NCI-H2171 treated with DMSO at 0.1 percent for 48 hours (cell line): ENCODE results near the gene CXCR5.

Source experiments
- DNase-seq: peaks from one replicate; lab custom pipeline; 2025; lab: John Stamatoyannopoulos, UW

Gene CXCR5

DNA sequence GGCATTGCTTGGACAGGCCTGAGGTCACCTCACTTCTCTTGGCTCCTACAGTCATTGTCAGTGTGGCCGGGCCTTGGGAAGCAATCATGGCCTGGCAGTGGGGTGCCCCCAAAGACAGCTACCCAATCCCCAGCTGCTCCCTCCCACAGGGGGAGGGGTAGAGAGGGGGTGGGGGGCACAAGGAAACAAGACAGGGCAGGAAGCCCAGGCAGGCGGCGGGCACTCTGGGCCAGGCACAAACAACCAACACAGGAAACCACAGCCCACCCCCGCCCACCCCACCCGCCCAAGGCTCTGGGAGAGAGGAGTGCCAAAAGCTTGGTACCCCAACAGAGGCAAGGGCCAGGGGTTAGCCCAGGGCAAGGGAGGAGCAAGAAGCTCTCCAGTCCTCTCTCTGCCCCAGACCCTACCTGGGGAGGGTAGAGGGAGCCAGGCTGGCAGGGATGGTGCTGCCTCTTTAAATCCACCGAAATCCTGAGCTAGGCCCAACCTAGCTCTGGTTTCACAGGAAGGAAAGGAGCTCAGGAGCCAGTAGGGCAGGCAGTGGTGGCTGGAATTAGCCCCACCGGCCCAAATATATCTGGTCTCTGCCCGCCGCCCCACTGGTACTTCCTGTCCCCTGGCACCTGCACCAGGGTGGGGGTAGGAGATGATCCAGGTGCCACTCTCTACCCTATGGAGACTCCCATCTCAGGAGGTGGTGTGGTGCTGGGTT is 29.9 kb downstream of the CXCR5 start:
- no peak for DNase-seq

DNA sequence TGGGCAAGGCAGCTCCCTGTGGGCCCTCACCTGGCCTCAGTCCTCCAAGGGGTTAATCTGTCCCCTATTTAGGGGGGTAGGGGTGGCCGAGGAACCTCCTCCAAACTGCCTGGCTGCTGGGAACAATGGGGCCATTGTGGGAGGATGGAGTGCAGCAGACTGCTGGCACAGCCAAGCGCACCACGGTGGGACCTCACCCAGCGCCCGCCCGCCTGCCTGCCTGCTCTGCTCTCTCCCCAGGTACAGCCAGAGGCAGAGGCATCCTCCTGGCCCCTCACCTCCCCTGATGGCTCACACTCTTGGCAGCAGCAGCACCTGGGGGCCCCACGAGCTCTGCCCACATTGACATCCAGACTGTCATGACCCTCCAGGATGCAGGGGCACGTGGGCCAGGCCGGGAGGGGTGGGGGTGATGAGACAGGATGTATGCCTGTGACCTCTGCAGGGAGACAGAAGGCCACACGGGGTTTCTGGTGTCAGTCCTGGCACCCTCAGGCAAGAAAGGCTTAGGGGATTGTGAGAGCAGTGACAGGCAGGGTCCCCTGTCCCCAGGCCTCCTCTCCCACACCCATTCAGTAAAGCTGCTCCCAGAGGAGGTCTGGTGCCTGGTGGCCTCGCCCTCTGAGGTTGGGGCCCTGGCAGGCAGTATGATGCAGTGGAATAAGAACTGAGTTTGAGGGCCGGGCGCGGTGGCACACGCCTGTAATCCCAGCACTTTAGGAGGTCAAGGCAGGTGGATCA is 30.7 kb downstream of the CXCR5 start:
- DNase-seq: no peak

DNA sequence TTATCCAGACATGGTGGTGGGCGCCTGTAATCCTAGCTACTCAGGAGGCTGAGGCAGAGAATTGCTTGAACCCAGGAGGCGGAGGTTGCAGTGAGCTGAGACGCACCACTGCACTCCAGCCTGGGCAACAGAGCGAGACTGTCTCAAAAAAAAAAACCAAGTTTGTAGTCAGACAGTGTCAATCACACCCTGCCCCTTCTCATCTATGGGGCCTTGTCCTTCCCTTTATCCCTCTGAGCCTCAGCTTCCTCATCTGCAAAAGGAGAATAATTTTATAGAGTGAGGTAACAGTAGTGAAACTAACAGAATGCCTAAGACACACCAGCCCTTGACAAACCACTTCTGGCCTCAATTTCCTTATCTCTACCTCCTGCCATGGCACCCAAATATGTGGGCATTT is 31.3 kb downstream of the CXCR5 start:
- DNase-seq: no peak

DNA sequence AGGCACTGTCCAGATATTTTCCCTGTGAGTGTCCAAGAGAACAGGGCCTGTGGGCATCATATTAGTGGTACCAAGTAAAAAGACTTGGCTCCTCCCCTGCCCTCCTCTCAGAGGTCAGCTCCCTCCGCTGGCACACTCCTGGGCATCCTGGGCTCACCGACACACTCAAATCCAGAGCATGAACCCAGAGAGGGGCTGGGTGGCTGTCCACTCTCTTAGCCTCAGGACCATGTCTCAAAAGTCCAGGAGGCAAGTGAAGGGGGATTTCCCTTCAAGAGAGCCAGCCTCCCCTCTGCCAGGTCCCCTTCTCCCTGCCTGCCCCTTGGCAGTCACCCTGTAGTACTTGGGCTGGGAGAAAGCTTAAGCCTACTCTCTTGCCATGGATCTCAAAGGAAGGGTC is 31.7 kb downstream of the CXCR5 start:
- no peak for DNase-seq

DNA sequence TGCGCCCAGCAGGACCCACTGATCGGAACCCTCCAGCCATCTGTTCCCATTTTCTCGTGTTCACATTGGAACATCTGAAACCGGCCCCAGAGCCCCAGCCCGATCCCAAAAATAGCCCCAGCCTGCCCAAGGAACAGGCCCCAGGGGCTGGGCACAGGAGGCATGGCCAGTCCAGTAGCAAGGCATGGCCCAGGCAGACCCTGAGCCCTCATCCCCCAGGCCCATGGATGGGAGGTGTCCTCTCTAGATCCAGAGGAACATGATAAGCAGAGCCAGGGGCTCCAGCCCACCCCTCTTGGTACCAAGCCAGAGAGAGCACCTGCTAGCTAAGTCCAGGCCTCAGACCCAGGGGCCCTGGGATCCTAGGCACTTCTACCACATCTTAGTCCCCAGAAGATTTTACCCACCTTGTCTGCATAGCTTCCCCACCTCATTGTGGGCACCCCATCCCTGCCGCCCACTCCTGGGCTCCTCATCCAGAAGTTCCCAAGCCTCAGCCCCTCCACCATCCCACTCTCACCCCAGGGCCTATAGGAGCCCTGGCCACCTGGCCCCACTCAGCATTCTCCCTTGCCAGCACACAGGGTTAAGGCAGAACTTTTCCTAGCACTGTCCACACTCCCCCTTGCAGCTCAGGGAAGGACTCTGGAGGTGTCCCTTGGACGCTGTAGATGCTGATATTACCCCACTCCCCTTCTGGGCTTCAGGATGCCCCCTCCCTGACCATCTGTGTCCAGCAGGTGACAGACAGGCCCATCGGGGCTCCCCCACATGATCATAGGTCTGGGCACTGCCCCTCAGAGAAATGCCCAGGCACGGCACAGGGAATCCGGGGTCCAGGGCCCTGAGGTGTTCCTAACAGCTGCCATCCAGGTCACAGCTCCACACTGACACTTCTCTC is 32.5 kb downstream of the CXCR5 start:
- DNase-seq: no peak

DNA sequence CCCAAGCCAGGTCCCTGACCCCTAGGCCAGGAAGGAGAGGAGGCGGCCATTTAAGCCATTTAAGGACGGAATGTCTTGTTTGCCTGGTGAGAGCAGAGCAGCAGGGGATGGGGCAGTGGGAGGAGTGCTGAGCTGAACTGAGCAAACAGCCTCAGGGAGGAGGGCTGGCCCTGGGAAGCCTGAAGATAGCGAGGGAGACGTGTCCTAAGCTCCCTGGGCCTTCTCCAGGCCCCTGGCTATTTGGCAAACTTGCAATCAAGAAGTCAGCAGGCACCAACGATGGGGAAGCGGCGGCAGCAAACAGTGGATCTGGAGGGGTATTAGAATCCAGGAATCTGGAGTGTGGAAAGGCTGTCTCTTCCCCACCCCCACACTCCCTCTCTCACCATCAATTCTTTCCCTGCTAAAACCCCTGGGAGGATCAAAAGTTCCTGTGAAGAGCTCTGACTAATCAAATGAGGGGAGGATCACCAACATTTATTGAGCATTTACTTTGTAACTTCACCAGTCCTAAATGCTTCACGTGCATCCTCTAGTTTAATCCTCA is 33.2 kb downstream of the CXCR5 start:
- DNase-seq: no peak

DNA sequence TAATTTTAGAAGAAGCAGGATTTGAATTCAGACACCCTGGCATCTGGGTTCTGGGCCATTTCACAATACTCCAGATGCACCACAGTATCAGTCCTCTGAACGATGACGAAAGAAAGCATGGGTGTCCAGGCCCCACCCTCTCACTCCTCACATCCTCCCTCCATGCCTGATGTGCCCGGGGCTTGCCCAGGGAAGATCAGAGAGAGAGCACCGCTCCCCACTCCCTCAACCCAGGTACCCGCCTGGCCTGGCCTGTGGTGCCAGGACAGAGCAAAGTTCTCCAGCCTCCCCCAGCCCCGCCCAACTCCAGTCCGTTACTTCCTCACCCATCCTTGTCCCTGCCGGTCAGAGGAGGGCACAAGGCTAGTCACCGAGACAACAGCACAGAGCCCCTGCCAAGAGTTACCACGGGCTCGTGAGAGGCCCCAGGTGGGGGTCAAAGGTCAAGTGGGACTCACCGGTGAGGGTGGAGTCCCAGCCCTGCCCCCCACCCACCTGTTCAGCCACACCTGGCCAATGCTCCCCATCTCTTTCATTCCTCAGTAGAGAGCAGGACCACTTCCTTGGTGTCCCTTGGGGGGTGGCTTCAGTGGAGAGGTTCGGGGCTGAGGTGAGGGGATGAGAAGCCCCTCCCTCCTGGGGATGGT is 33.9 kb downstream of the CXCR5 start:
- peak; percentile 16 for DNase-seq

DNA sequence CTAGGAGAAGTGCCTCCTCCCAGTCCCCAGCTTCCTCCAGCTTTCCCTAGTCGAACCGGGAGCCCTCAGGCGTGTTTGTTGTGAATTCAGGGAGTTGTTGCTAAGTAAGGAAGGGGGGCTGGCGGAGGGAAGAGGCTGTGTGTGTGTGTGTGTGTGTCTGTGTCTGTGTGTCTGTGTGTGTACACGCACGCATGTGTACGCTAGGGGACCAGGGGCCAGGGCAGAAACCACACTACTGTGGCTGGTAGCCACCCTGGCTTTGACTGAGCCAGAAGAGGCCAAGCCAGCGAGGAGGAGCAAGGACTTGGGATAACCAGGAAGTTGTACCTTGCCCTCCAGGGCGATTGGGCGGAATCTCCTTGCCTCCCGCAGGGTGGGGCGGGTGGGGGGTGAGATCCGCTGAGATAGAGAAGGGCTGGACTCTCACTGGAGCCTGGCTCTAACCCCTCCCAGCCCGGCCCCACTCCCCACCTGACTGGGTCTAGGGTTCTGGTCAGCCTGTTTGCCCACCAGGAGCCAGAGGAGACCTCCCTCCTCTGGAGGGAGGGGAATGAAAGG is 34.5 kb downstream of the CXCR5 start:
- peak; percentile 20 for DNase-seq

DNA sequence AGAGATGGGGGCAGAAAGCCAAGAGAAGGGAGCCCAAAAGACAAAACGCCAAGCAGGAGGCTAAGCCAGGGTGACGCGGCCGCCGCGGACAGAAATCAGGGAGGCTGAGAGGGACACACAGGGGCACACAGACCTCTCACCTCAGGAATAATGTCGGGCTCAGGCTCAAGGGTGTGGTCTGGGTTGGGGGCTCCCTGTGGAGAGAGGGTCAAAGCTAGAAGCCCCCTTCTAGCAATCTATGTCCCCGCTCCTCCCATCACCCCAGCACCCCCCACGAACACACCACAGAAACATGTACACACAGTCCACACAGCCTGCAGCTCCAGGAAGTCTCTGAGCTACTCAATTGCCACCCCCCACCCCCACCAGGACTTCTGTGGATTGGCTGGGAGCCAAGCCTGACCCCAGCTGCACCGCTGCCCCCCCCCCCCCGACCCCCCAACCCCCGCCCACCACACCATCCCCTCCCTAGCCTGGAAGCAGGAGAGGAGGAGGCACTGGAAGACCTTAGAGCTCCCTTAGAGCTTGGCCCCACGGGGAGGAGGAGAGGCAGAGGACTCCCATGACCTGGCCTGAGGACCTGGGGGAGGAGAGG is 35.1 kb downstream of the CXCR5 start:
- DNase-seq: no peak

DNA sequence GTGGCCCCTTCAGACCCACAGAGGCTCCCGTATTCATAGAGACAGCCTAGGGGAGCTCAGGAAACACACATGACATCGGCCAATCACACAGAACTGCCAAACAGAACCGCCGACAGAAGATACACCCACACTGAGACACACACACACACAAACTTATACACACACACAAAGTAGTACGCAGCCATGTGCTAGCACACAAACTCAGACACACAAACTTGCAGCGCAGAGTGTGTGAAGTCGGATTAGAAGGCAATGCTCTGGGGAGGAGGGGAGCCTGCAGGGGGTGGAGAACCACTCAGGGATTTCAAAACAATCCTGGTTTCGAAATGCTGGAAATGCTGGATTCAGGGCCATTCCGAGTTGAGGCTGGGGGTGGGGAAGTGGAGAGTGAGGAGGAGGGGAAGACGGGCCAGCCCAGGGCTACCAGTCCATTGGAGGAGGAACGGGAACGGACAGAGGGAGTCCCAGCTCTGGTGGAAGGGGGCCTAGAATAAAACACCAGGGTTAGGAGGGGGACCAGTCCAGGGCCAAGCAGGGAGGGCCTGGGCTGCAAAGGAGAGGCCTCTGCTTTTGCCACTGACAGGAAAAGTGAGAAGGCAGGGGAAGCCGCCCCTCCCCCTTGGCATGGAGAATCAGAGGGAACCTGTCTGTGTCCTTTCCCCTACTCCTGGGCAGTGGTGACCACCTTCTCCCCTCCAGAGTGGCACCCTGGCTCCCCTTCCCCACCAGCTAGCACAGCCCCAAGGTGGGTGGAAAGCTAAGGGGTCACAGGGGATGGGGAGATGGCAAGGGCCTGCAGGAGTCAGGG is 37.6 kb downstream of the CXCR5 start:
- DNase-seq: no peak

DNA sequence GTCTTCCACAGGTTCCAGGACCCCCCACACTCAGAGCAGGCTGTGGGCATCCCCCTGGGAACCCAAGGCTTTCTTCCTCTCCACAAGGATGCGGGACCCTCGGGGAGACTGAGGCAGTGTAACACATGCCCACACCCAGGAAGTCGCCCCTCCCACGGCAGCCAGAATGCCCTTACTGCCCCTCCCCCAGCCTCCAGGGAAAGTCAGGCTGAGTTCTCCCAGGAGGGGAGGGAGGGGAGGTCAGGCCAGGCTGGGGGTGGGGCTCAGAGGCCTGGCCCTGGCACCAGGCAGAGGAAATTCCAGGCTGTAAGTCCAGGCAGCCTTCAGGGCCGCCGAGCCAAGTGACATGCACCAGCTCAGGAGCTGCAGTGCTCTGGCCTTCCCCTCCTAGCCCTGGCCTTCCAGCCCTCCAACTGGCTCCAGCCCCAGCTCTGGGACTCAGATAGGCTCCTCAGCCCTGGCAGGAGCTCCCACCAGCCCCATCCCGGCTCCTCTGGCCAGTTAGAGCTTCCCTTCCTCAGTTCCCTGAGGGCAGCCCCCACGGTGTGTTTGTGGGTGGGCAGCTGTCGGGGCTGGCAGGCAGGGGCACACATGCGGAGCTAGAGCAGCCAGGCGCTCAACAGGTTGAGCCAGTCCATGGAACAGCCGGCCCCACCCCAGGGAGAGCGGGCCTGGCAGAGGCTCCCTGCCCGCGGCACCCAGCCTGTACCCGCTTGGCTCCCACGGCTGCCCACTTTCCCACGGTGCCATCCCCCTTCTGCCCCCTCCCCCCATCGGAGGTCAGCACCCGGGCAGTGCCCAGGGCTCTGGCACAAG is 38.4 kb downstream of the CXCR5 start:
- no peak for DNase-seq

DNA sequence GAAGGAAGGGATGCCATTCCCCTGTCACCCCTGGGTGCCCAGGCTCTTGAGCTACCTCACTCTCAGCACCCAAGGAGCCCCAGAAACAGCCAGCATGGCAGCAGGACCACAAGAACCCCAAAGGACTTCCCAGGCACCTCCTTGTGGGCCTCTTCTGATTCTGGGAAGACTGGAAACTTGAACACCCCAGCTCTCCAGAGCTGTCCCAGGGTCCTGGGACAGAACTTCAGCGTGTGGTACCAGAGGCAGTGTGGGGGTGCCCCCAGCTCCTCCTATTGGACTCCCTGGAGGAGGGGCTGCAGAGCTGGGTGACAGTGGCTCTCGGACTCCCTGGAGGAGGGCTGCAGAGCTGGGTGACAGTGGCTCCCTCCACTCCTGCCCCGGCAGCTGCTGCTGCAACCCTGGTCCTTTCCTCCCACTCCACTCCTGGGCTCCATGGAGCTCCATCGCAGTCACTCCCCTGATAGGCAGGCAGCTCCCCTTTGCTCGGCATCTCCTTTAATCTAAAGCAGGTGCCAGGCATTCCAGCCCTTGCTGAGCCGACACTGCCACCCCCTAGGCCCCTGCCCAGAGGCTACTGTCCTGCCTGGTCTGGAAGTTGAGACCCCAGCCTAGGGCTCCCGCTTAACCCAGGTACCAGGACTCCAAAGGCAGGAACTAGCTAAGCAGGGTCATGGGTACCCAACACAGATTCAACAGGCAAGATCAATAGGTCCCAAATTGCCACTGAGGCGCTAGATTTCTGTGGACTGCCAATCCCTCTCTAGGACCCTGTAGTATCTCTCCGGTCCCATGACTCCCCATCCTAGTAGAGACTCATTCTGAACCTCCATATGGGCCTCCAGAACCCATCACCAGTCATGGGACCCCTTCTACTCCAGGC is 39.3 kb downstream of the CXCR5 start:
- no peak for DNase-seq

DNA sequence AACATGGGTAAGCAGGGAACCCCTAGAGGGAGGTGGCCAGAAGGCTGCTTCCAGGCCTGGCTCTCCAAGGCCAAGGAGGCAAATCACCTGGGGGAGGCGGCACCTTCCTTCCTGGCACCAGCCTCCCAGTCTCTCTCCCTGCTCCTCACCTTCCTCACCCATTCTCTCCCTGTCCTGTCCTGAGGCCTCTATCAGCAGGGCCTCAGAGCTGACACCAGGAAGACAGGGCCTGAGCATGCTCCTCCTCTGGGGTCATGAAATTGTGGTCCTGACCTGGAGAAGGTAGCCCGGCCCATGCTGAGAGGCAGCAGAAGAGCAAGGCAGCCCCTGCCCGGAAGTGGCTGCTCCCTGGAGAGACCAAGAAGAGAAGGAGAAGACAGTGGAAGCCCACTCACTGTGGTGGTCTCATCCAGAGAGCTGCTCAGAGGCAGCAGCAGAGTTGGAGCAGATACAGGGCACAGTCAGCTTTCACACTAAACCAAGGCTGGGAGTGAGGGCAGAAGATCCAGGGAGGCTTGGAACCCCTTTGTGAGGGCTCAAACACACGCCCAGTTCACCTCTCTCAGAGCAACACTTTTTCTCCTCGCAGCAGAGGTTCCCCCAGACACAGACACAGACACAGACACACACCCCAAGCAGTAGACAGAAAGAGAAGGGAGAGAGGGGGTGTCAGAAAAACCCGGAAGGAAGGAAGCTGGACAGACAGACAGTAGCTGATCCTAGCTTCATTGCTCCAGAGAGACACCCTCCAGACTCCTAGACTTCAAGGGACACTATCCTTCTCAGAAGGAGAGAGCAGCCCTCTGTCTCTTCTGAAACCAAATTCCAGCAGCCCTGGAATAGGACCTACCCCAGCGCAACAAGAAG is 40.3 kb downstream of the CXCR5 start:
- DNase-seq: no peak

DNA sequence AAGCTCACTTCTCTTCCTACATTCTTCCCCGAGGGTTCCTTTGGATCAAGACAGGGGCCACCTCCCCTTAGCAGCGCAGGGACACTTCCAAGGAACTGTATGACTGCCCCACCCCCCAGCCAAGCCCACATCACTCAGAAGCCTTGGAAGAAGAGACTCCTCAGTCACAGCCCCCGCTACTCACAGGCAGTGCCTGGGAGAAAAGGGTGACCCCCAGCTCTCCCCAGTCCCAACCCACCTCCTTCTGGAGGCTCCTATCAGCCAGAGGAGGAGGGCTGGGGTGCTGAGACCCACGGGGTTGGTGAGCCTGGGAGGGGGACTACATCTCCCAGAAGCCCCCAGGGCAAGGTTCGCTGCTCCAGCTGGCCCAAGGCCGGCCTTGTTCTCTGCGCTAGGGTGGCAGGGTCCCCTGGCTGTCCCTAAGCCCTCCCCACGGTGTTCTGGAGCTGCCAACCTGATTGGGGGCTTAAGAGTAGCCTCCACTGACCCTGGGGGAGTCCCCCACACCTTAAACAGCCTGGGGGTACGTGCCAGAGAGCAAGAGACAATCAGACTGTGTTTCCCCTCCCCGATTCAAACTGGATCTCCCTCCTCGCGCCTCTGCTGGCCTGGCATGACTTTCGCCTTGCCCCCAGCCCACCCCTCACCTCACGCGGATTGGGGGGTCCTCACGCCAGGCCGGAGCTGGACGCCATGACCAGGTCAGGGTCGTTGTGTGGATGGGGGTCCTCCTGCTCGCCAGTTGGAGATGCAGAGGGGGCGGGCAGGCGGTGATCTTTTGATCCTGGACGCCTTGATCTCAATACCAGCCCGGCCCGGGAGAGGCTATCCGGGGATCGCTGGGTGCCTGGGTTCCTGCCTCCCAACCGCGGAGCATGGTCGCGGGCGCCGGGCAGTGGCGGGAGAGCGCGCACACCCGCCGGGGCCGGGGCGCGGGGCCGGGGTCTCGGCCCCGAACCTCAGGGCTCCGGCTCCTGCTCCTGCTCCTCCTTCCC is 41.2 kb downstream of the CXCR5 start:
- DNase-seq: peak; percentile 8

DNA sequence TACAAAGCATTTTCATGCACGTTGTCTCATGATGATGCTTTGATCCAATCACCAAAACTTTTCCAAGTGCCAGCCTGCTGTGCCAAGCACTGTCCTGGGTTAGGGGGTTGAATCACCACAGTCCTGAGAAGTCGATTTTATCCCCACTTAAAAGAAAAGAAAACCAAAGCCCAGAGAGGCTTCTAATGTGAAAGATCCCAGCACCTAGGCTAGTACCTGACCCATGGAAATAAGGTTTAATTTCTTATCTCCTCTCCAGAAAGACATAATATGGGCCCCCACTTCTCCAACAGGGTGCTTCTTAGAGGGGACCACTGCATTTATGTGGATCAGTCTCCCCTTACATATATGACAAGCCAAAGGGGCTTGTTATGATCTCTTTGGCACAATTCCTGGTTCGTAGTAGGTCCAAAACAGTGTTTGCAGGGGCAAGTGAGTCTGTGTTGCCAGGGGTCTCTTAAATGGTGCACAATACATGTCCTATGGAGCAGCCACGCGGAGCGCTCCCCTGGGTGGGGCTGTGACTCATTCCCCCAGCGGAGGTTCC is 43.9 kb downstream of the CXCR5 start:
- no peak for DNase-seq
